IPS-11a (cell line): Measurements from ENCODE around the gene SOCS1.

Source experiments
- H3K4me3 ChIP-seq: one replicate; pipeline ENCODE4 v1.5.1; 2013; ENCODE audit warnings: low read depth, low read length, control low read depth

Gene SOCS1

GRCh38 chr16:11208916-11209665 is 46.9 kb downstream of the SOCS1 start:
- H3K4me3 ChIP-seq, result no peak overlapping the region

DNA sequence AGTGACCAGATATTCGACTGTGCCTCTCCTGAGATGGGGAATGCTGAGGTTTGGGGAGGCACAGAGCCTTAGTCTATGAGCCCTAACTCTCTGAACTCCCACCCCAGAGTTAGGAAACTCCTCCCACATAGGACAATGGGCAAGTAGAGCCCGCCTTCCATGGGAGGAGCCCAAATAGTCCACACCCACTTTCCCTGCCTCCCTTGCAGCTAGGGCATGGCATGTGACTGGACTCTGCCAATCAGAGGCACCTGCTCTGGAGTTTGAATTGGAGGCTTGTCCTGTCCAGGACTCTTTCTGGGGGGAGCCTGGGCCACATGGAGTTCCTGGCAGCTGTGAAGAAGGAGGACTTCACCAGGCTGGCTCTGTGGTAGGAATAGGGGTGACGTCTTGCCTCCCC is 48.4 kb downstream of the SOCS1 start:
- no peak overlapping the region for H3K4me3 ChIP-seq

- no peak overlapping the region for H3K4me3 ChIP-seq
These were observed 50.0 kb downstream of the SOCS1 start for GRCh38 chr16:11205754-11206581.

DNA sequence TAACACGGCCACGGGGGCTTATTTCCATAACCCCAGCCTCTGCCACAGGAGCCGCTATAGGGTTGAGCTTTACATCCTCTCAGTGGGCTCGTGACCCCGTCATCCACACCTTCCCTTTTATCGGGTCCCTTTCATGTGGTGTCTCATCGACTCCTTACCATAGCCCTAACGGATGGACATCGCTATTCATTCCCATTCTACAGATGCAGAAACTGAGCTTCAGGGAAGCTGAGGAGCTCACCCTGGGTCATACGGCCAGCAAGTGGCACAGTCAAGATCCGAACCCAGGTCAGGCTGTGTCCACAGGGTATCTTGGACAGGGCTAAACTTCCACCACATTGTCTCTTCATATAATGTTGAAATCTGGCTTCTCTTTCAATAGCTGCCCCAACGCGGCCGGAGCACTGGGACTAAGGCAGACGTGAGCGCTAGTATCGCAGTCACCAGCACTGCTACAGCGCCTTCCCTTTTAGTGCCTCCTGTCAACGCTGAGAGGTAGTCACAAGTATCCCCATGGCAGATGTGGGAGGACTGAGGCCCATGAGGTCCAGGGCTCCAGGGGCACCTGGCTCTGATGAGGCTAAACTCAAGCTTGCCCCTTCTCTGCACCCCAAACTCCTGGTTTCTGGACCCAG is 50.8 kb downstream of the SOCS1 start:
- H3K4me3 ChIP-seq, result no peak overlapping the region

DNA sequence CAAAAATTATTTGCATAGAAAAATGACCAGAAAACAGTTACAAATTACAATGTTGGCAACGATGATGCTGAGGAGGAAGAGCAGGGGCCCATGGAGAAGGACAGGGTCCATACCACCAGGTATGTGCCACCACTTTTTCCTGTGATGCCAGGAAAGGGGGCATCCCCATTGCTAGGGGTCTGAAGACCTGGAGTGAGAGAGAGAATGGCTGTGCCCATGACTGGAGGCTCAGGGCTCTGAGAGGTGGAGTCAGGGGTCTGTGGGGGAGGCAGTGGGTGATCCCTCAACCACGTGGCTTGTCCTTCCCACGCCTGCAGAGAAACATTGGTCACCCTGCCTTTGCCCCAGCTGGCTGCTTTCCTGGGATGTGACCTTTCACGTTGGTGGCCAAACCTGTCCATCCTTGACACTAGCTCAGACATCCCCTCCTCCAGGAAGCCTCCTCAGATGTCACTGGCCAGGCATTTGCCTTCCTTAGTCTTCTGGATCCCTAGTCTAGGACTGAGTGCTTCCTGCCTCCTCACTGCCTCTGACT is 51.4 kb downstream of the SOCS1 start:
- H3K4me3 ChIP-seq, result no peak overlapping the region
